ENCODE measurements around the gene POLR3H.

DNA sequence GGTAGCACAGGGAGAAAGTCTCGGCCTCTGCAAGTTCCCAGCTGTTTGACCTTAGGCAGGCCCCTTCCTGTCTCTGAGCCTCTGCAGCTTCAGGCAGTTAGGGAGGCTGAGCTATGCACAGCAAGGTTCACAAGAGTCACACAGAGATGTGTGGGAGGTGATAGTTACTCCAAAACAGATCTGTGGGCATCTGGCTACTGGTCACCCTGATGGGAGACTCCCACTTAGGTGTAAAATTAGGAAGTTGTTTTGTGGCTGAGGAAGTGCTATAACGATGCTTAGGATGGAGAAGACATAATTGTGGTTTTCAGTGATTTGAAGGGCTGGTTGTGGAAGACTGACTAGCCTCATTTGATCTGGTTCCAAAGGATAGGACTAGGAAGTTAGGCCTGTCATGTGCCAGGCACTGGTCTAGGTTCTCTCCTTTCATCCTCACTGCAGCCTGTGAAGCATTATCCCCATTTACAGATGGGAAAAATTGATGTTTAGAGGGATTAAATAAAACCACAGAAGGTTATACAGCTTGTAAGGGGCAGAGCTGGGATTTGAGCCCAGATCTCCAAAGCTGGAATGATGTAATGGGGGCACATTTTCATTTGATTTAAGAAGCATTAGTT, 61.8 kb downstream of the POLR3H start:
- no peak for TF ChIP-seq POLR2AphosphoS5 (IDR thresholded peaks at IDR 0.05; ENCODE audit: insufficient read depth, low read depth, low read length)
- TF ChIP-seq, protein P1, sequence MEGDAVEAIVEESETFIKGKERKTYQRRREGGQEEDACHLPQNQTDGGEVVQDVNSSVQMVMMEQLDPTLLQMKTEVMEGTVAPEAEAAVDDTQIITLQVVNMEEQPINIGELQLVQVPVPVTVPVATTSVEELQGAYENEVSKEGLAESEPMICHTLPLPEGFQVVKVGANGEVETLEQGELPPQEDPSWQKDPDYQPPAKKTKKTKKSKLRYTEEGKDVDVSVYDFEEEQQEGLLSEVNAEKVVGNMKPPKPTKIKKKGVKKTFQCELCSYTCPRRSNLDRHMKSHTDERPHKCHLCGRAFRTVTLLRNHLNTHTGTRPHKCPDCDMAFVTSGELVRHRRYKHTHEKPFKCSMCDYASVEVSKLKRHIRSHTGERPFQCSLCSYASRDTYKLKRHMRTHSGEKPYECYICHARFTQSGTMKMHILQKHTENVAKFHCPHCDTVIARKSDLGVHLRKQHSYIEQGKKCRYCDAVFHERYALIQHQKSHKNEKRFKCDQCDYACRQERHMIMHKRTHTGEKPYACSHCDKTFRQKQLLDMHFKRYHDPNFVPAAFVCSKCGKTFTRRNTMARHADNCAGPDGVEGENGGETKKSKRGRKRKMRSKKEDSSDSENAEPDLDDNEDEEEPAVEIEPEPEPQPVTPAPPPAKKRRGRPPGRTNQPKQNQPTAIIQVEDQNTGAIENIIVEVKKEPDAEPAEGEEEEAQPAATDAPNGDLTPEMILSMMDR (IDR thresholded peaks at IDR 0.05; ENCODE audit: extremely low read depth in 1 of 2, insufficient read depth in 1 of 2, low read depth in 1 of 2, low read length in 2 of 2), result no peak
- no peak for TF ChIP-seq FOS (IDR thresholded peaks at IDR 0.05; ENCODE audit: borderline replicate concordance, insufficient read depth, low read length)

Data from endothelial cell of umbilical vein (primary cell).